NOMO-1 (cell line): Measurements from ENCODE around the gene DCBLD2.
A peak's percentile ranks its signal among the peaks of the same experiment; 100 is the strongest.

ENCODE experiments used
- DNase-seq, 2 experiments: peaks; one replicate each; lab custom pipeline; 2025; ENCODE audit not compliant: unreplicated experiment in 2 of 2; lab: John Stamatoyannopoulos, UW

Gene DCBLD2

DNA sequence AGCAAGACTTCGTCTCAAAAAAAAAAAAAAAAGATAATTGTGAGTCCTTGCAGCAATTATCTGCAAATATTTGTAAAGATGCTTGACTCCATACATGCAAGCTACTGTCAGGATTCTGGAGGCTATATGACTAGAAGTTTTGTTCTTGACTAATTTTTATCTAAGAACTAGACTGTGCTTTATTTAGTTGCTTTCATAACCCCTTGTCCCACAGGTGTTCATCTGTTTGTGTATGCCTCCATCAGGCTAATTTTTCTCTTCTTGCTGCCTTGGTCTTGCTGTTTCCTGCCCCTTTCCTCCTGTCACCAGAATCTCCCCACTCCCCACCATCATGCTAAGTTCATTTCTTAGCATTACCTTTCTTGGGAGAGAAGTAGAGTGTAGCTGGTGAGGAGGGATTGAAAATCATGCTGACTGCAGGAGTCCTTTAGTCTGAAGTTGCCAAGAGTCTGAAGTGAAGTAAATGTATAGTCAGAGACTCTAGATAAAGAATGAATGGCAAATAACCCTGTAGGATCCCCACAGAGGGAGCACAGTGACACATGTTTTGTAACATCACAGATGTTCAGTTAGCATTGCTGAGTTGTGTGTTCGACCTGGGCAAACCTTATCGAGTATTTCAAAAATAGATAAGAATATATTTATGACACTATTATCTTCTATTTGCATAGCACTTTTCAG, 125.9 kb downstream of the DCBLD2 start:
- no peak for DNase-seq

DNA sequence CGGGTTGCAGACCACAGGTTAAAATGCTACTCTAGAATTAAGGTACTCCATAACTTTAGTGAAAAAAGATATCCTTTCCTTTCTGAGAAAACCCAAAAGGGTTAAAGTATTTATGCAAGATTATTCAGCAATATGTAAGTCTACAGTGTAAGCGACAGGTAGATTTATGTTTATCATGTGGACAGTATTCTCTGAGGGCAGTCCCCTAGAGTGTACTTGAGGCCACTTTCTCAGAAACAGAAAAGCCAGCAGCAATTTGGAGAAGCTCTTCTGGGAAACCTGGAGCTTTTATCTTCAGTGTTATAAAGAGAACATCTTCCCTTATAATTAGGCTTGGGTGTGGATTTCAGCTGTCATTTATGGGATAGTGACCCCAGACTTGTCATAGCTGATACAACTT, 129.5 kb downstream of the DCBLD2 start:
- no peak for DNase-seq

DNA sequence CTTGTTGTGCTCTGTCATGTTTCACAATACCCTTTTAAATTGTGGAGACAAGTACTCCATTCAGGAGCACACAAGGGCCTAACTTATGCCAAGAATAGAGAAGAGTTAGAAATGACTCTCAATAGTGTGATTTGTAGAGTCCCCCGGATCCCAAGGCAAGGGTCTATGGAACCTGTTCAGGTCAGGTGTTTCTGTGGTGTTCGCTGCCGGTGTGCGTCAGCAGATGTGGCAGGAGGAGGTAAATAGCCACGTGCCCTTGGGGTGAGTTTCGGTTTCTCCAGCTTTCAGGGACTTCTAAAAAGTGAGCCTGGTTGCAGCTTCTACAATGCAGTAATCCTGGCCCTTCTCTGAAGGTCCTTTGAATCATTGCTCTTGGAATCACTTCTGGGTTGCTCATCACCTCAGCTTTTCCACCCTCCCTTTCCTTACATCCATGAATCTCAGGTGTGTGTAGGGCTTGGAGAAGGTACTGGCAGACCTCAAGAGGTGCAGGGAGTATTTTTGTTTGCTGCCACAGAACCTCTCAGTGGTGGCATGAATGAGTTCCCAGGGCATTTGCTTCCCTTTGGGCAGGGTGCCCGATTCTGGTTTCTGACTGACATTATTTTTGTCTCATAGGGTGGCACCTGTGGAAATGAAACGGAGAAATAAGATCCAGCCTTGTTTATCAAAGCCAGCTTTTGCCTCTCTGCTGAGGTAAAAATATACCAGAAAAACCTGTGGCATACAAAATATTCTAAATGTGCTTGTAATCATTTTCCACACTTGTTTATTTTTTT, 131.0 kb downstream of the DCBLD2 start:
- no peak for DNase-seq

DNA sequence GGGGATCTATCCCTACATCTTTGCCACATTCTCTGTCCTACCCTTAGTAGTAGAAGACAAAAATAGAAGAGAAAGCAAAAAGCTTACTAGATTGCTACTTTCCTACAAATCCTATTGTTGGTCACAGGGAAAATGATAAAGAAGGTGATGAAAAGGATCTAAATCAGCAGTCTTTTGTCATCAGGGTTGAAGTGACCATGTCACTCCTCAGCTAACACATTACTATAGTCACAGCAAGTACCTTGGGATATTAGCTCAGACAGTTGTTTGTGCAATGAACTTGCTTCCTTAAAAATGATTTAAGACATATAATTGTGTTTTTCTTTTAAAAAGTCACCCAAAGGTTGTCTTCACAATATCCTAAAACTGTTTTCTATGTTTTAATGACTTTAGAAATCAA, 132.0 kb downstream of the DCBLD2 start:
- DNase-seq = peak in 1 of 2 experiments; percentile 58

DNA sequence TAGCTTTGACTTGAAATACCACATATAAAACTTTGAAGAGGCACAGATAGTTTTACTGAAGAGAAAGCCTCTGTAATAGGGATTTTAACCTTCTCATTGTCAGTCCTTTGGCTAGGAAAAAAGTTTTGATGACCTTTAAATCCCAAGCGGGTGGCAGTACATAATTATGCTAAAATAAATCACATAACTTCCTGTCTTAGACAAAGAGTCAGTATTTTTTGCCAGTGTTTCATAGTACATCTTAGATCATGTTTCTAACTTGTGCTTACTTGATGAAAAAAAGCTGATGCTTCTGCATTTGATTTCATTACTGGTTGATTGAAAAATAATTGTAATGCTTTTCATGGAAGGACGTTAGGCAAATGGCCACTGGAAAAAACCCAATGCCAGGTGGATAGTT, 132.5 kb downstream of the DCBLD2 start:
- no peak for DNase-seq

DNA sequence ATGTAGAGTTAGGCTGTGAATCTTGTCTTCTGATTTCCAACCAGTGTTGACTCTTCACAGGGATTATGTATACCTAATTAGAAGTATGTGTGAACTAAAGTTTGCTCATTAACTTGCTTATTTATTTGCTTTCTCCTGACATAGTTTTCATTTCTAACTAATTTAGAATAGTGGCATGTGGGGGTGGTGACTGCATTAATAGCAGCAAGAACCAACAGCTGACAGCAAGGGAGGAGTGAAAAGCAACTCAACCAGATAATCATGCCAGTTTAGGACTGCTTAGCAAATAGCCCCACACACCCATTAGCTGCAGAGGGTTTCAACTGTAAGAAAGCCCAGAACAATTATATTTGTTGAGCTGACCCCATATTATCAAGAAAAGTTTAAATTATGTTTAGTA, 134.6 kb downstream of the DCBLD2 start:
- DNase-seq = no peak

DNA sequence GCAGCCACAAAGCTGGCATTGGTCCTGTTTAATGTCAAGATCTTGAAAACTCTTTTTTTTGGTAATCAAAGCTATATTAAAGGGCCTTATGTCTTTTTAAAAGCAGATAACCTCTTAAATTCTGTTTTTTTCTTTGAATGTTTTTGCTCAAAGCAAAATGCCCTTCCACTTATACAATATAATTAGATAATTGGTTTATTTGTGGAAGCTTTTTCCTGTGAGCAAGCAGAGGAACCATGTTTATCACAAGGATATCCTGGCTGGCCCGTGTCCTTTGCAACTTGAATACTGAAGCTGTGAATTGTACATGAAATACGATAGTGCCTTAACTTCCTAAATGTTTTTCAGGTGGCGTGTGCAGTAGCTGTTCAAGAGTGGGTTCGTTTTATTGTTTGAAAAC, 135.8 kb downstream of the DCBLD2 start:
- DNase-seq = no peak

DNA sequence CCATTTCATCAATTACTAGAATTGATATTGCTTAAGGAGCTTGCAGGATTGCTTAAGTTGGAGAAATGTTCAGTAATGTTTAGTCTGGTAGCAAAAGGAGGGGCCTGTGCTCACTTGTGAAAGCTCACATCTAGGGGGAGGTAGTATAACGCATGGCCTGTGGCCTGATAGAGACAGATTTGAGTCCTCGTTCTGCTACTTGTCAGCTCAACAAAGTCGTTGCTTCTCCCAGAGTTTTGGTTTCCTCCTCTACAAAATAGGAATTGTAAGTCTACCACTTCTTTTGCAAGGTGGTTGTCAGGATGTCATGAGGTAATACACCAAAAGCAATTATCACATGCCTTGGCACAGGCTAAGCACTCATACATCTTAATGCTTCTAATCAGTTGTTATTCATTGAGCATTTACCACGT, 137.0 kb downstream of the DCBLD2 start:
- peak; percentile 68 to 84 for DNase-seq

DNA sequence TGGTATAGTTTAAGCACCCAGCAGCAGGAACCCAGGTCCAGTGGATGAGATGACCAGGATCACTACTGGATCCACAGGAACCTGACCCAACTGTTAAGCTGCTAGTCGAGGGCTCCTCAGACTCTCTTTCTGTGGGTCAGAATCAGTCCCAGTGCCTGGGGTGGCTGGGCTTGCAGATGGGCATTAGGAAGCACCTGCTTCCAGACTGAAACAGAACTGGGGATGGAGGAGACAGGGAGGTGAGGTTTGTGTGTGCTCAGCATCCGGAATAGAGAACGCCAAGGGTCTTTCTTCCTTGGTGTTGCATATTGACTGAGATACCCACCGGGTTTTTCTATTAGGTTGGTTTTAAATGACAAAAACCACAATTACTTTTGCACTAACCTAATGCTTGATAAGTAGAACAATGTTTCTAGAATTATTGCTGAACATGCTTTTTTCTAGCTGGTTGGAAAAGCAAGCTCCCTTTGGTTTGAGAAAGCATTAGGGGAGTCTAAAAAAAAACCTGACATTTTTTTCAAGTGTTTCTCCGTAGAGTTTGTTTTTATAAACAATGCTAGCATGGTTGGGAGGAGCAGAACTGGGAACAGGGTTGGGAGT, 137.6 kb downstream of the DCBLD2 start:
- DNase-seq = no peak

DNA sequence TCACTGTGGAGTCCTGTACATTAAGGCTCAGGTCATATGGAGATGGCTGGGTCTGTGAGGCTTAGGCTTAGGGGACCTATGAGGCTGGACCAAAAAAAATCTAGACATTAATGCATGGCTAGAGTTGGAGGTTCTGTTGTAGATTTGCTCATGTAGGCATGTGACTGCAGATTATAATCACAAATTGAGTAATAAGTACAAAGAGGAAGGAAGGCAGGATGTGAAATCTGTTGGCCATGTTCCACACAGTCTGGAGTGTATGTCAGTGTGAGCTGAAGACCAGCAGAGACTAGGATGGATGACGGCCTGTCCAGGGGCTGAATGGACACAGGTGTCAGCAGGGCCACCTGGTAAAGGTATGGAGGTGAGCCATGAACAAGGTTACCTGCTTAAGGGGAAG, 138.4 kb downstream of the DCBLD2 start, which contains the start of gene ST3GAL6:
ST3GAL6 (plus strand) TSS at position 265 of the 400 bp plus-strand sequence. CDS start 5,101 bp downstream, outside the sequence.
- DNase-seq = peak; percentile 78 to 91

DNA sequence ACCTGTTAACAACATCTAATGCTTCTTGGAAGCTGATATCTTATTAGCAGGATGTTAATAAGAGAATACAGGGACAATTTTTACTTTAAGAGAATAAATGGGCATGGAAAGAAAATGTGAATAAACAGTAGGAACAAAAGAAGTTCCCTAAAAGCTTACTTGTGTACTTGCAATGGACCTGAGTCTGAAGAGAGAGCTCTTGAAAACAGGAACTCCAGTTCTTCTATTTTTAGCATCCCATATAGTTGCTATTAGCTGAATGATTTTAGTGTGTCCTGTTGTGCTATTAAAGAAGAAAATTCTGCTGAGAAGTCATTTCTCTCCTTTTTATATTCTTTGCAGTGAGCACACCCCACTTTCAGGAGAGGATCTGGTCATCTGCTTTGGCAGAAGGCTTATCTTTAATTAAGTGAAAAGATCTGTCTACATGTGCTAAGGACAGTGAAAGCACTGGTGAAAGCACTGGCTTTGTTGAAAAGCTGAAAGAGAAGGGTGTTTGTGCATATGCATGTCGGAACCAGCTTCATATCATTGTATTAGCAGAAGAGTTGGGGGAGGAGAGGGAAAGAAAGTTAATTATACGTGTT, 139.8 kb downstream of the DCBLD2 start:
- peak; percentile 10 to 84 for DNase-seq

DNA sequence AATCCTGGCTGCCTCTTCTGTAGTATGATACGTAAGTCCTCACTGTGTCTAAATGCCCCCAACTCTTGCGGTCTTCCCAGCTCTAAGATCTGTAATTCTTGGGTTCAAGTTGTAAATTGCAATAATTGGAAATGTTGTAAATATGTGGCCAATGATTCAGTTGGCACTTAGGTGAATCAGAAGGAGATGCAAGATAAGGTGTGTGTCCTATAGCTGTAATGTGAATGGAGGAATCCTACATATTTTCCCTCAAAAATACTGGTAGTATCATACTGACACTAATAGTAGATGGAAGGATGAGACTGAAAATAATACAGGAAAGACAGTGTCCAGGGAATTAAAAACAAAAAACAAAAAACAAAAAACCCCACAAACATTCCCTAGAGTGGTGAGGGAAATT, 141.9 kb downstream of the DCBLD2 start:
- no peak for DNase-seq

DNA sequence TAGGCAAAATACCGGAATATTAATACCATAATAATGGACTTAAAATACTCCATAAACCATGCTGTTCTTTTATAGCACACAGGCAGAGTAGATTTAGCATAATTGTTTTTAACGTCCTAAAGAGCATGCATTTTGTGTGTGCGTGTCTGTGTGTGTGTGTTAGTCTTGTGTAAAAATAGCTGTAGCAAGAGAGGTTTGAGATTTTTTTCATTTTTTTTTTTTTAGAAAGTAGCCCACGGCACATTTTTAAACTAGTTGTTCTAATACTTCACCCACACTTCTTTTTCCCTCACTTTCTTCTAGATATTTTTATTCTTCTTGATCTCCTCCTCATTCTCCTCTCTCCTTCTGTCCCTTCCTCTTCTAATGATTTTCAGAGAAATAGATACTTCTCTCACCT, 145.9 kb downstream of the DCBLD2 start:
- no peak for DNase-seq

DNA sequence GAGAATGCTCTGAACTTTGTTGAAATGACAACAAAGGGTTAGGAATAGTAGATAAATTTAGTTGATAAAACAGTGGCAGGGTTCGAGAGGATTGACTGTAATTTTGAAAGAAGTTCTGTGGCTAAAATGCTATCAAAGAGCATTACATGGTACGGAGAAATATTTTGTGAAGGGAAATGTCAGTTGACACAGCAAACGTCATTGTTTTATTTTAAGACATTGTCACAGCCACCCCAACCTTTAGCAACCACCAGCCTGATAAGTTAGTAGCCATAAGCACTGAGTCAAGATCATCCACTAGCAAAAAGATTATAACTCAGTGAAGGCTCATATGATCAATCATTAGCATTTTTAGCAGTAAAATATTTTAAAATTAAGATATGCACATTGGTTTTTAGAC, 147.0 kb downstream of the DCBLD2 start:
- no peak for DNase-seq

DNA sequence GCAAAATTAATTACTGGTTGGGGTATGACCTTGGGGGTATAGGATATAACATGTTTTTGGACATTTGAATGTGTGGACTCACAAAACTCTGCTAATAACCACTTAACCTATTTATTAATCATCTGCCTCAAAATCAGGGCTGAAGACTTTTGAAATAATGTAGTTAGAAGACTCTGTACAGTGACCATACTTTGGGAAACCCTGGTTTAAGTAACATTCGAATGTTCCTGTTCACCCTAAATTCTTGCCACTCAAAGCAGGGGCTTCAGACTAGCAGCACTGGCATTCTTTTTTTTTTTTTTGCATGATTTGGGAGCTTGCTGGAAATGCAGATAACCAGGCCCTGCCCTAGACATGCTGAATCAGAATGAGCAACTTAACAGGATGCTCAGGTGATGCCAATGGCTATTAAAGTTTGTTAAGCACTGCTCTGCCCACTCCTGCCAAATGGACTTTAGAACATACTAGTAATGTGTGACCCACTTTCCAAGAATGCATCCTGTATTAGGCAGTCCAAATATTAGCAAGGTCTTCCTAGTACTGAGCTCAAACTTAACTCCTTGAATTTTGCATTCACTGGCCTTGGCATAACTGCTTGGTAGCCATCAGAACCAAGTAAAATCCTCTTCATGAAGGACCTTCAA, 151.1 kb downstream of the DCBLD2 start:
- no peak for DNase-seq

DNA sequence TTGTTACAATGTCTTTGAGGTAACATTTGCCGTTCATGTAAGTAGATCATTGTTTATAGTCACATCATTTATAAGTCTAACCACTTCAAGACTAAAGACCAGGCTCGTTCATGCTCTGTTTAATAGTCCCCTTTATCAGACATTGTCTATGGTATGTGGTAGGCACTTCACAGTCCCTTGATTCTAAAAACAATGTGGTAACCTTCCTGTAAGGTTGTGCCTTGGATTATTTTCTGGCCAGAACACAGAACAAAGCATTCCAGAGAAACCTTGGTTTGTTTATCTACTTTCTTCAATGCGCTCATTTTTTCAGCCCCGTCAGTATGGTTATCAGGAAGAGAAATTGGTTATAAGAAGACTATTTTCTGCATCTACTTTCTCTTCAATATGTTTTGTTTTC, 154.6 kb downstream of the DCBLD2 start:
- no peak for DNase-seq

DNA sequence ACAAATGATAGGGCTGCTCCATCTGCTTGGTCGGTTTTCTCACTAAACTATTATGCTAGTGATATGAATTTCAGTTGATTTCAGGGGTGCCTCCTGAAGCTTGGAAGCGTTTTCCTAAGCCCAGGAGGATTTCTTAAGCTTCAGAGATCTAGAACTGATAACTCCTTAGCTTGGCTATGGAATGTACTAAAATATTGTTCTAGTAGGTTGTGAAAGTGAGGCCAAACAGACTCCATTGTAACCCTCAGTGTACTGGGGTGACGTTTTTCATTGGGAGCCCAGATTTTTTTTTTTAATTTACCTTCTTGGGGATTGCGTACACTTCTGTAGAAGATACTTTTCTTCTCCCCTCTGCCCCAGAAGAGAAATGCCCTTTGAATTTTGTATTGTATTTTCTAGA, 155.4 kb downstream of the DCBLD2 start:
- no peak for DNase-seq
